Heart left ventricle (tissue), 16 donors: ENCODE measurements around the gene SEMA4F. TPM values are rescaled to one million over a fixed set of nuclear protein-coding genes. Genes with fewer than 3 reads are reported as not detected.

Source experiments
- ATAC-seq, 4 donors: fragments of 200-7000 bp; cut with Tn5 transposase; one replicate each; pipeline ENCODE4 v1.9.1; 2020 to 2022; ENCODE audit warnings: moderate library complexity in 4 of 4, mild to moderate bottlenecking in 3 of 4, moderate number of reproducible peaks in 1 of 4
- DNase-seq, 5 donors: peaks; one replicate each; pipeline ENCODE4 v3.0.0-alpha.2; 2020
- H3K27ac ChIP-seq, 12 donors: fragments of 200-600 bp; sonication (generic) in 4 of 12; one replicate each; pipeline versions ENCODE4 v1.5.0 to v1.8.0; 2016 to 2022; ENCODE audit warnings: mild to moderate bottlenecking in 2 of 12
- H3K27me3 ChIP-seq, 9 donors: fragments of 200-600 bp; sonication (generic) in 2 of 9; one replicate each; pipeline versions ENCODE4 v1.5.1 to v1.8.0; 2016 to 2022; ENCODE audit warnings: mild to moderate bottlenecking in 3 of 9
- H3K36me3 ChIP-seq, 9 donors: fragments of 200-600 bp; sonication (generic) in 2 of 9; one replicate each; pipeline versions ENCODE4 v1.5.0 to v1.8.0; 2018 to 2022; ENCODE audit warnings: mild to moderate bottlenecking in 2 of 9
- H3K4me1 ChIP-seq, 12 donors: fragments of 200-600 bp; sonication (generic) in 4 of 12; one replicate each; pipeline versions ENCODE4 v1.5.0 to v1.8.0; 2016 to 2022; ENCODE audit warnings: mild to moderate bottlenecking in 3 of 12
- H3K4me3 ChIP-seq, 12 donors: fragments of 200-600 bp; sonication (generic) in 4 of 12; one replicate each; pipeline versions ENCODE4 v1.5.0 to v1.8.0; 2017 to 2022; ENCODE audit warnings: mild to moderate bottlenecking in 9 of 12, moderate library complexity in 4 of 12
- H3K9me3 ChIP-seq, 12 donors: fragments of 200-600 bp; sonication (generic) in 4 of 12; one replicate each; pipeline versions ENCODE4 v1.5.0 to v1.8.0; 2016 to 2022; ENCODE audit warnings: mild to moderate bottlenecking in 1 of 12
- POLR2A ChIP-seq, 2 donors: fragments of 450-650 bp; IDR thresholded peaks; one replicate each; pipeline ENCODE4 v1.6.1; 2017; ENCODE audit warnings: antibody characterized with exemption in 2 of 2, mild to moderate bottlenecking in 2 of 2, moderate library complexity in 2 of 2
- WGBS, 4 donors: extraction: QIAGEN DNeasy Blood & Tissue Kit in 2 of 4; methylation state at CpG; one replicate each; pipeline versions ENCODE4 v1.1.5 to v1.1.7; 2013 to 2018; 5-methylcytosine and 5-hydroxymethylcytosine counted together
- intact Hi-C, 10 donors: fragments of 100-400 bp; cut with DNase I; formaldehyde crosslinking; loops; one replicate each; pipeline versions ENCODE4 v1.11.1 to v1.14.2; 2022
- polyA plus RNA-seq, 2 donors: library from polyadenylated mRNA; stranded (reverse); fragments of 200-250 nt; gene quantifications; one replicate each; pipeline ENCODE4 v1.2.3, GENCODE V29; 2013
- total RNA-seq, 9 donors: library from RNA; depleted of rRNA in 2 of 9; stranded (reverse); fragments of >200 nt in 2 of 9; fragmentation: NEBNext Ultra II Directional in 3 of 9; extraction: Animal tissue kit (Norgen Biotek cat#: 25700) in 3 of 9; gene quantifications; one replicate each; pipeline versions ENCODE4 v1.1.0 to v1.2.4, GENCODE V29; 2016 to 2023
- TF ChIP-seq, protein P1 (sequence below), 12 donors: fragments of 200-600 bp; sonication (generic) in 4 of 12; IDR thresholded peaks; one replicate each; pipeline versions ENCODE4 v1.5.0 to v1.8.0; 2018 to 2022; ENCODE audit warnings: antibody characterized with exemption in 12 of 12, mild to moderate bottlenecking in 5 of 12
- donor health status: ischemic (EF 13 %, LVEDD 7.1; RV severe dilation, severe dysfunction).
- donor health status: healthy with polysubstance abuse.
- donor health status: DM: no; HTN: yes; CAD: no.
- donor health status: DM: no; HTN: no; CAD: no.
- donor health status: ischemic (EF 25% LVEDD 6.9; RV normal size, moderate dysfunction).
- donor health status: ischemic (EF 25% LVEDD 5.7; RV mildly dilated, moderate dysfunction).
- donor health status: healthy.
- donor health status: DM: yes; HTN: yes; CAD: no.
- donor health status: ischemic (EF 35%, LVEDD 5.7; RV mildly dilated, moderate dysfunction).
- donor health status: nonischemic (EF 11% LVEDD 7.7; RV severe dilation, severe dysfunction).
- donor health status: DM: yes; HTN: yes; CAD: no.
- donor health status: PGD.
- donor health status: ischemic (EF 29% LVEDD 5.4; RV normal size, mild dysfunction).
- donor health status: nonischemic (EF 23%, LVEDD 6.1; RV moderate dilation, normal function).

Gene SEMA4F
- total and polyA plus RNA-seq, 11 donors: 0.95 to 4.9 (median 3.4) TPM

DNA sequence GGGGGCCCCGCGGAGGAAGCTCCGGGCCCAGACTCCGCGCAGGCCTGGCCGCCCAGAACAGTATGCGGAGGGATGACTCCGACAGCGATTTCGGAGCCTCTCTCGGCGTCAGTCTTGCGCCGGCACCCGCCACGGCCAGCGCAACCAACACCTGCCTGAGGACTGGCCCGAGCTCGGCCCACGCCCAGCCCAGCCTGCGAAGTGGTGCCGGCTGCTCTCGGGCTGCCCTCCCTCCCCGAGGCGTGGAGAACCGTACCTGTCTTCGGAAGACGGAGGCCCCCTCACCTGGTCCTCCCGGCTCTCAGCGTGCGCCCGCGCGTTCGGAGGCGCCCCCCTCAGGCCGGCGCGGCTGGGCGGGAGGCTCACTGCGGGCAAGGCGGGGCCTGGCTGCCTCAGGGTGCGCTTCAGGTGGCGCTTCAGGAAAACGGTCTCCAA lies 6.0 kb upstream of the SEMA4F start, which contains the start of gene M1AP:
M1AP (minus strand) TSS at position 322 of the 435 bp plus-strand sequence. CDS start 8,055 bp downstream, outside the sequence.
- peaks cover 6 to 52% (median 18%) of the 10 kb centered on the region in 9 donors for H3K27me3 ChIP-seq
- WGBS, 4 donors: 9 to 20% (median 11%) methylated on average over 18 to 45 of the region's 45 CpGs
- peak in 2 of 4 donors; percentile 33 to 39 for ATAC-seq
- H3K4me3 ChIP-seq: peak within 1 kb of the TSS in 6 of 12 donors; percentile 17 to 42 (median 22)
- H3K4me1 ChIP-seq: peaks cover 0 to 7% (median 0%) of the 10 kb centered on the region in 12 donors
- no peak within 1 kb of the TSS for H3K27ac ChIP-seq
- no peaks in the 10 kb centered on the region for H3K36me3 ChIP-seq
- TF ChIP-seq, protein P1, sequence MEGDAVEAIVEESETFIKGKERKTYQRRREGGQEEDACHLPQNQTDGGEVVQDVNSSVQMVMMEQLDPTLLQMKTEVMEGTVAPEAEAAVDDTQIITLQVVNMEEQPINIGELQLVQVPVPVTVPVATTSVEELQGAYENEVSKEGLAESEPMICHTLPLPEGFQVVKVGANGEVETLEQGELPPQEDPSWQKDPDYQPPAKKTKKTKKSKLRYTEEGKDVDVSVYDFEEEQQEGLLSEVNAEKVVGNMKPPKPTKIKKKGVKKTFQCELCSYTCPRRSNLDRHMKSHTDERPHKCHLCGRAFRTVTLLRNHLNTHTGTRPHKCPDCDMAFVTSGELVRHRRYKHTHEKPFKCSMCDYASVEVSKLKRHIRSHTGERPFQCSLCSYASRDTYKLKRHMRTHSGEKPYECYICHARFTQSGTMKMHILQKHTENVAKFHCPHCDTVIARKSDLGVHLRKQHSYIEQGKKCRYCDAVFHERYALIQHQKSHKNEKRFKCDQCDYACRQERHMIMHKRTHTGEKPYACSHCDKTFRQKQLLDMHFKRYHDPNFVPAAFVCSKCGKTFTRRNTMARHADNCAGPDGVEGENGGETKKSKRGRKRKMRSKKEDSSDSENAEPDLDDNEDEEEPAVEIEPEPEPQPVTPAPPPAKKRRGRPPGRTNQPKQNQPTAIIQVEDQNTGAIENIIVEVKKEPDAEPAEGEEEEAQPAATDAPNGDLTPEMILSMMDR (IDR thresholded peaks at IDR 0.05): no peak
- TF ChIP-seq POLR2A (IDR thresholded peaks at IDR 0.05): no peak
- intact Hi-C loops: no loop called here
- H3K9me3 ChIP-seq: no peaks in the 10 kb centered on the region
- no peak for DNase-seq

DNA sequence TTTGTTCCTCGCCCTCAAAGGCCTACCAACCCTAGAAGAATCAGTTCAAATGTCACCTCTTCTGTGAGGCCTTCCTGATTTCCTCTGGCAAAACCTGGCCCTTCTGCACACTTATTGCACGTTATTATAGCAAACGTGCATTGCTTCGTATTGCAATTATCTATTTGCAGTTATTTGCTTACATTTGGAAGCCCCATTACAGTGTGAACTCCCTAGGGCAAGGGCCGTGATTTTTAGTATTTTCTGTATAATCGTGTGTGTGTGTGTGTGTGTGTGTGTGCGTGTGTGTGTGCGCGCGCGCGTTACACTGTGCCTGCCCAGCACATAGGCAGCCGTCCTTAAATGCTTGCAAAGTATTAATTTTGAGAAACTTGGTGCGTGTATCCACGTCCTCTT lies 460 bp upstream of the SEMA4F start:
- no peak for TF ChIP-seq POLR2A (IDR thresholded peaks at IDR 0.05)
- TF ChIP-seq, protein P1 (IDR thresholded peaks at IDR 0.05): no peak
- peaks cover 0 to 13% (median 7%) of the 10 kb centered on the region in 12 donors for H3K4me1 ChIP-seq
- H3K9me3 ChIP-seq: no peaks in the 10 kb centered on the region
- H3K4me3 ChIP-seq: peak overlapping the region; percentile 62 to 88 (median 73)
- DNase-seq (no peak), ATAC-seq (peak in 3 of 4 donors; percentile 1 to 6 (median 2))
- H3K36me3 ChIP-seq: peaks cover 0 to 5% (median 0%) of the 10 kb centered on the region in 9 donors
- WGBS, 4 donors: 12 to 17% (median 14%) methylated on average over 15 of the region's 15 CpGs
- H3K27ac ChIP-seq: no peak overlapping the region
- H3K27me3 ChIP-seq: peaks cover 0 to 14% (median 4%) of the 10 kb centered on the region in 9 donors
- intact Hi-C loops: no loop called here

DNA sequence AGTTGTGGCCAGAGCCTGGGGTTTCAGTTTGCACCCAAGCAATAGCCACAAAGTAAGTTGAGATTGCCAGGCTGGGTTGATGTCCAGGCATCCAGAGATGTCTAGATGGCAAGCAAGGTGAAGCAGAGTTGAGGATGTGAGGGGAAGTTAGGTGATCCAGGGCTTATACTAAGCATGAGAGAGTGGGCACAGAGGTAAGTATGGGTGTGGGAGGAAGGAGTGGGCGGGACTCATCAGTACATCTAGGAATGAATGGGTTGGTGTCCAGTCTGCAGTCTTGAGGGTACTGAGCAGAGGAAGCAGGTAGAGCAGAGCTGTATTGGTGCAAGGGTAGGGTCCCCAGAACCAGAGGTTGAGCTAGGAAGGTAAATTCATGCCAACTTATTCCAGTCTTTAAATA lies 1.5 kb downstream of the SEMA4F start:
- no peaks in the 10 kb centered on the region for H3K27me3 ChIP-seq
- H3K4me1 ChIP-seq: peaks cover 0 to 13% (median 7%) of the 10 kb centered on the region in 12 donors
- intact Hi-C loops: no loop called here
- H3K27ac ChIP-seq: no peak overlapping the region
- no peaks in the 10 kb centered on the region for H3K9me3 ChIP-seq
- WGBS, 4 donors: 93 to 100% (median 98%) methylated on average over 1 of the region's 1 CpG
- no peak for TF ChIP-seq POLR2A (IDR thresholded peaks at IDR 0.05)
- TF ChIP-seq, protein P1 (IDR thresholded peaks at IDR 0.05): no peak
- no peak overlapping the region for H3K4me3 ChIP-seq
- ATAC-seq (no peak), DNase-seq (no peak)
- H3K36me3 ChIP-seq: peaks cover 0 to 8% (median 0%) of the 10 kb centered on the region in 9 donors

DNA sequence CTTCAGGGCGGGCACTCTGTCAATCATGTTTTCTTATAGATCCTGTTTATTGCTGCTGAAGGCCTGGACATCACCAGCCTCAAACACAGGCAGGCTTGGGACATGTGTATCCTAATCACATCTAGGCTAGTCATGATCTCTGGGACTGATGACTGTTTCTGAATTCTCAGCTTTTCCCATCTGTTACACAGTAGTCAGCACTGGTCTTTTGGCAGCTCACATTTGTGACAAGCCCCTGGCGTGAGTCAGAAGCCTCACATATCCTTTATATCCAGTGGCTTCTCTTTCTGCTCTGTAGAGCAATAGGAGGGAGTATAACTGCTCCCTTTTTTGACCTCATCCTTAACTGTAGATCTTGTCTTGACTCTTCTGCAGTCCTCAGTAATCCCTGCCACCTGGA lies 4.5 kb downstream of the SEMA4F start:
- H3K4me3 ChIP-seq: no peak overlapping the region
- intact Hi-C loops: no loop called here
- no peak overlapping the region for H3K27ac ChIP-seq
- H3K4me1 ChIP-seq: peaks cover 0 to 11% (median 7%) of the 10 kb centered on the region in 12 donors
- H3K36me3 ChIP-seq: peaks cover 0 to 18% (median 6%) of the 10 kb centered on the region in 9 donors
- H3K27me3 ChIP-seq: no peaks in the 10 kb centered on the region
- DNase-seq: no peak
- 93 to 99% (median 98%) methylated on average over 2 of the region's 2 CpGs for WGBS, 4 donors
- no peaks in the 10 kb centered on the region for H3K9me3 ChIP-seq
- TF ChIP-seq, protein P1 (IDR thresholded peaks at IDR 0.05): no peak
- TF ChIP-seq POLR2A (IDR thresholded peaks at IDR 0.05): no peak
- ATAC-seq: no peak
